Fibroblast of lung (primary cell): ENCODE results near the gene POLQ. TPM values are rescaled to one million over a fixed set of nuclear protein-coding genes. Genes with fewer than 3 reads are reported as not detected.

ENCODE experiments used
- DNase-seq, 2 donors: peaks; one replicate each; pipeline versions ENCODE4 v3.0.0 to v3.0.0-alpha.2; 2010; ENCODE audit warnings: low read depth in 2 of 2
- H2AFZ ChIP-seq: 2 replicates; pipeline ENCODE4 v1.5.1; 2012; ENCODE audit warnings: low read length, control low read depth, inconsistent platforms
- H3K27ac ChIP-seq: 2 replicates; pipeline ENCODE4 v1.5.1; 2011; ENCODE audit warnings: low read length, control low read depth; ENCODE audit not compliant: insufficient read depth
- H3K27me3 ChIP-seq: 2 replicates; pipeline ENCODE4 v1.5.1; 2011; ENCODE audit warnings: mild to moderate bottlenecking, low read length; ENCODE audit not compliant: control insufficient read depth, insufficient read depth
- H3K36me3 ChIP-seq: 2 replicates; pipeline ENCODE4 v1.5.1; 2011; ENCODE audit warnings: low read length; ENCODE audit not compliant: control insufficient read depth, insufficient read depth
- H3K4me1 ChIP-seq: 2 replicates; pipeline ENCODE4 v1.5.1; 2011; ENCODE audit warnings: low read length; ENCODE audit not compliant: control insufficient read depth, insufficient read depth; ENCODE audit errors: extremely low read depth
- H3K4me2 ChIP-seq: 2 replicates; pipeline ENCODE4 v1.5.1; 2011; ENCODE audit warnings: low read length, control low read depth; ENCODE audit not compliant: insufficient read depth; ENCODE audit errors: extremely low read depth
- H3K4me3 ChIP-seq, 4 experiments: fragments of 200-600 bp in 1 of 4; sonication (generic) in 1 of 4; replicated peaks in 1 of 4; 2 replicates each; pipeline ENCODE4 v1.5.1; 2011 to 2016; ENCODE audit warnings: low read length in 4 of 4, low read depth in 3 of 4, mild to moderate bottlenecking in 3 of 4, control low read depth in 2 of 4, inconsistent platforms in 1 of 4, mixed read lengths in 1 of 4; ENCODE audit not compliant: insufficient read depth in 1 of 4; ENCODE audit errors: control extremely low read depth in 1 of 4
- H3K79me2 ChIP-seq: 2 replicates; pipeline ENCODE4 v1.5.1; 2012; ENCODE audit warnings: mild to moderate bottlenecking, low read length, inconsistent platforms; ENCODE audit not compliant: control insufficient read depth, insufficient read depth
- H3K9ac ChIP-seq: 2 replicates; pipeline ENCODE4 v1.5.1; 2011; ENCODE audit warnings: mild to moderate bottlenecking, low read length, control low read depth; ENCODE audit not compliant: insufficient read depth
- H3K9me3 ChIP-seq: 2 replicates; pipeline ENCODE4 v1.5.1; 2012; ENCODE audit warnings: low read depth, low read length; ENCODE audit not compliant: control insufficient read depth, insufficient read depth
- H4K20me1 ChIP-seq: 2 replicates; pipeline ENCODE4 v1.5.1; 2011; ENCODE audit warnings: low read length; ENCODE audit not compliant: control insufficient read depth, insufficient read depth; ENCODE audit errors: extremely low read depth
- EZH2 ChIP-seq: IDR thresholded peaks from 2 replicates; pipeline ENCODE4 v1.5.1; 2012; ENCODE audit warnings: low read length, control low read depth, mild to moderate bottlenecking; ENCODE audit errors: missing control alignments
- polyA plus RNA-seq, 2 donors: library from polyadenylated mRNA; depleted of rRNA in 1 of 2; stranded (reverse) in 1 of 2; unstranded in 1 of 2; fragments of >200 nt; gene quantifications; 2 replicates each; pipeline ENCODE4 v1.2.1, GENCODE V29; 2011 to 2012; ENCODE audit warnings: missing spikeins in 1 of 2
- total RNA-seq: library from RNA; depleted of rRNA; stranded (reverse); fragments of >200 nt; gene quantifications from 2 replicates; pipeline ENCODE4 v1.2.1, GENCODE V29; 2014
- TF ChIP-seq, protein P1 (sequence below), 2 donors: IDR thresholded peaks in 1 of 2; conservative IDR thresholded peaks in 1 of 2; 1 replicate in 1 of 2; 2 replicates in 1 of 2; pipeline ENCODE4 v1.5.1; 2011 to 2012; ENCODE audit warnings: low read length in 2 of 2, control low read depth in 1 of 2, inconsistent platforms in 1 of 2, low read depth in 1 of 2, mild to moderate bottlenecking in 1 of 2

Gene POLQ
- total and polyA plus RNA-seq, 2 donors (not counting 1 experiment from before 2014, with no cell fraction given): 1.1 to 4.1 TPM

DNA sequence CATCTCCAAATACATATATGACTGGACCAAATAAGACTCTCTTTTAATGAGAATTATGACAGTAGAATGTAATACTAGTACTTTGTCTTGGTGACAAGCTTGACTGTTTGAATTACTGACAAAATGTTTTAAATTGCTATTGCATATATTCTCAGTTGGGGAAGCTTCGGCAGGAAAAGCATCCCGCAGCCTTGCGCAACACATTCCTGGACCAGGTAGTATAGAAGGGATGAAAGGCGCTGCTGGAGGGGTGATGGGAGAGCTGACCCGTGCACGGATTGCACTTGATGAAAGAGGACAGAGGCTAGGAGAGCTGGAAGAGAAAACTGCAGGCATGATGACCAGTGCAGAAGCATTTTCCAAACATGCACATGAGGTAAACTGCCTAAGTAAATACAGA, 127.6 kb downstream of the POLQ start:
- Histone ChIP-seq H3K79me2 (no peaks in the 10 kb centered on the region), H4K20me1 (no peaks in the 10 kb centered on the region), H3K4me1 (no peaks in the 10 kb centered on the region), H3K9me3 (no peaks in the 10 kb centered on the region), H3K36me3 (no peaks in the 10 kb centered on the region), H2AFZ (no peak overlapping the region), H3K27ac (no peak overlapping the region), H3K9ac (no peak overlapping the region), H3K4me2 (no peak overlapping the region), H3K27me3 (no peaks in the 10 kb centered on the region), H3K4me3 (no peak overlapping the region)
- no peak for TF ChIP-seq EZH2
- TF ChIP-seq, protein P1, sequence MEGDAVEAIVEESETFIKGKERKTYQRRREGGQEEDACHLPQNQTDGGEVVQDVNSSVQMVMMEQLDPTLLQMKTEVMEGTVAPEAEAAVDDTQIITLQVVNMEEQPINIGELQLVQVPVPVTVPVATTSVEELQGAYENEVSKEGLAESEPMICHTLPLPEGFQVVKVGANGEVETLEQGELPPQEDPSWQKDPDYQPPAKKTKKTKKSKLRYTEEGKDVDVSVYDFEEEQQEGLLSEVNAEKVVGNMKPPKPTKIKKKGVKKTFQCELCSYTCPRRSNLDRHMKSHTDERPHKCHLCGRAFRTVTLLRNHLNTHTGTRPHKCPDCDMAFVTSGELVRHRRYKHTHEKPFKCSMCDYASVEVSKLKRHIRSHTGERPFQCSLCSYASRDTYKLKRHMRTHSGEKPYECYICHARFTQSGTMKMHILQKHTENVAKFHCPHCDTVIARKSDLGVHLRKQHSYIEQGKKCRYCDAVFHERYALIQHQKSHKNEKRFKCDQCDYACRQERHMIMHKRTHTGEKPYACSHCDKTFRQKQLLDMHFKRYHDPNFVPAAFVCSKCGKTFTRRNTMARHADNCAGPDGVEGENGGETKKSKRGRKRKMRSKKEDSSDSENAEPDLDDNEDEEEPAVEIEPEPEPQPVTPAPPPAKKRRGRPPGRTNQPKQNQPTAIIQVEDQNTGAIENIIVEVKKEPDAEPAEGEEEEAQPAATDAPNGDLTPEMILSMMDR (conservative IDR thresholded peaks at IDR 0.05 in 1 of 2, IDR thresholded peaks at IDR 0.05 in 1 of 2; ENCODE audit: low read depth in 1 of 2, low read length in 2 of 2): no peak
- DNase-seq: no peak

DNA sequence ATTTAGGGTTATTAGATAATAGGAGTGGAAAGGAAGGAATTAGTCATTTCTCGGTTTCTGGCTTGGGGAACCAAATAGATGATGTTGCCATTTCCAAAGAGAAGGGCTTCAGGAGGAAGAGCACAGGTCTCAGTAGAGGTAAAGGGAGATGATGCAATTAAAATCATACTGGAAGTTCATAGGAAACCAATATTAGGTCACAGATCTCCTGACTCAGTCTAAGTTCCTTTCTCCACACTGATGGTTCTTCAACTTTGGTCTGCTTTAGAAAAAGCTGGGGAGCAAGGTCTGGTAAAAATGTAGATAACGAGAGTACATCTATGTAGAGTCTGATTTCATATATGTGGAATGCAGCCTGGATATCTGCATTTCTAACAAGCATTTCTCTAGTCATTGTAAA, 130.9 kb downstream of the POLQ start:
- Histone ChIP-seq H3K27me3 (no peaks in the 10 kb centered on the region), H3K27ac (no peak overlapping the region), H3K36me3 (no peaks in the 10 kb centered on the region), H3K4me2 (no peak overlapping the region), H2AFZ (no peak overlapping the region), H3K9me3 (no peaks in the 10 kb centered on the region), H3K9ac (no peak overlapping the region), H3K4me3 (no peak overlapping the region), H3K79me2 (no peaks in the 10 kb centered on the region), H4K20me1 (no peaks in the 10 kb centered on the region), H3K4me1 (no peaks in the 10 kb centered on the region)
- DNase-seq: no peak
- no peak for TF ChIP-seq EZH2

GRCh38 chr3:121411523-121411922, 134.3 kb downstream of the POLQ start:
- no peaks in the 10 kb centered on the region for H4K20me1 ChIP-seq
- H3K36me3 ChIP-seq: no peaks in the 10 kb centered on the region
- H3K9me3 ChIP-seq: no peaks in the 10 kb centered on the region
- no peaks in the 10 kb centered on the region for H3K27me3 ChIP-seq
- H3K79me2 ChIP-seq: no peaks in the 10 kb centered on the region
- no peak overlapping the region for H3K4me3 ChIP-seq
- DNase-seq: peak in 1 of 2 donors; percentile 10
- no peaks in the 10 kb centered on the region for H3K4me1 ChIP-seq
- no peak overlapping the region for H3K27ac ChIP-seq
- no peak overlapping the region for H3K4me2 ChIP-seq
- TF ChIP-seq EZH2: no peak
- TF ChIP-seq, protein P1 (conservative IDR thresholded peaks at IDR 0.05 in 1 of 2, IDR thresholded peaks at IDR 0.05 in 1 of 2; ENCODE audit: low read depth in 1 of 2, low read length in 2 of 2): no peak
- H3K9ac ChIP-seq: no peak overlapping the region
- peak overlapping the region; percentile 57 for H2AFZ ChIP-seq
